Measurements from ENCODE around the gene TMEM63C.
"Not testable (repeated sequence)": the region's sequence is repeated elsewhere in the genome, so short reads cannot be mapped to it uniquely, and the experiment has no call there.

The TMEM63C gene

GRCh38 chr14:77155083-77155482, 26.5 kb upstream of the TMEM63C start:
- TF ChIP-seq, protein P1, sequence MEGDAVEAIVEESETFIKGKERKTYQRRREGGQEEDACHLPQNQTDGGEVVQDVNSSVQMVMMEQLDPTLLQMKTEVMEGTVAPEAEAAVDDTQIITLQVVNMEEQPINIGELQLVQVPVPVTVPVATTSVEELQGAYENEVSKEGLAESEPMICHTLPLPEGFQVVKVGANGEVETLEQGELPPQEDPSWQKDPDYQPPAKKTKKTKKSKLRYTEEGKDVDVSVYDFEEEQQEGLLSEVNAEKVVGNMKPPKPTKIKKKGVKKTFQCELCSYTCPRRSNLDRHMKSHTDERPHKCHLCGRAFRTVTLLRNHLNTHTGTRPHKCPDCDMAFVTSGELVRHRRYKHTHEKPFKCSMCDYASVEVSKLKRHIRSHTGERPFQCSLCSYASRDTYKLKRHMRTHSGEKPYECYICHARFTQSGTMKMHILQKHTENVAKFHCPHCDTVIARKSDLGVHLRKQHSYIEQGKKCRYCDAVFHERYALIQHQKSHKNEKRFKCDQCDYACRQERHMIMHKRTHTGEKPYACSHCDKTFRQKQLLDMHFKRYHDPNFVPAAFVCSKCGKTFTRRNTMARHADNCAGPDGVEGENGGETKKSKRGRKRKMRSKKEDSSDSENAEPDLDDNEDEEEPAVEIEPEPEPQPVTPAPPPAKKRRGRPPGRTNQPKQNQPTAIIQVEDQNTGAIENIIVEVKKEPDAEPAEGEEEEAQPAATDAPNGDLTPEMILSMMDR (IDR thresholded peaks at IDR 0.05; ENCODE audit: insufficient read depth, low read depth, low read length, missing control alignments) = no peak
- H3K4me3 ChIP-seq (ENCODE audit: low read depth, low read length) = no peak overlapping the region
- DNase-seq (ENCODE audit: low read depth) = no peak

- TF ChIP-seq, protein P1 (IDR thresholded peaks at IDR 0.05; ENCODE audit: insufficient read depth, low read depth, low read length, missing control alignments) = no peak
- DNase-seq (ENCODE audit: low read depth) = no peak
- H3K4me3 ChIP-seq (ENCODE audit: low read depth, low read length) = no peak overlapping the region
Observed at GRCh38 chr14:77157740-77158139, 23.9 kb upstream of the TMEM63C start.

DNA sequence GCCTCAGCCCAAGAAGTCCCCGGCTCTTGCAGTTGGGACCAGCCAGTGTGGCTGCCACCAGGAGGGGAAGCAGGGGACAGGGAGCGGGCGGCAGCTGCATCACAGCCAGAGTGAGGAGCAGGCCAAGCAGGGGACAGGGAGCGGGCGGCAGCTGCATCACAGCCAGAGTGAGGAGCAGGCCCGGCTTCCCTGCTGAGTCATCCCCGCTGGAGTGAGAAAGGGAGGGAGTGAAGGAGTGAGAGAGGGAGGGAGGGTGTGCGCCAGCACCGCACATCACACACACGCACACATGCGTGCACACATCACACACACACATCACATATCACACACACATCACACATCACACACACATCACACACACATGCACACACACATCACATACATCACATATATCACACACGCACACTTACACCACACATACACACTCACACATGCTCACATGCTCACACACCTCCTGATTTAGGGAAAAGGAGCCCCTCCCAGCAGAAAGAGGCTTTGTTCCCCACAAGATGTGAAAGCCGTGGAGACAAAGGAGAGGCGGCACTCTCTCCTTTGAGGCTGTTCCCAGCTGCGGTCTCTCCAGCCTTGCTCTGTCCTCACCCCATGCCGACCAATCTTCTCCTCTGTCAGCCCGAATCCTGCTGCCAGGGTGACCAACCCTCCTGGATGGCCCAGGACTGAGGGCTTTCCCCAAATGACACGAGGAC, 23.3 kb upstream of the TMEM63C start:
- TF ChIP-seq, protein P1 (IDR thresholded peaks at IDR 0.05; ENCODE audit: insufficient read depth, low read depth, low read length, missing control alignments) = no peak
- no peak overlapping the region for H3K4me3 ChIP-seq (ENCODE audit: low read depth, low read length)
- DNase-seq (ENCODE audit: low read depth) = no peak

GRCh38 chr14:77158882-77159255, 22.7 kb upstream of the TMEM63C start:
- no peak for DNase-seq (ENCODE audit: low read depth)
- no peak overlapping the region for H3K4me3 ChIP-seq (ENCODE audit: low read depth, low read length)
- TF ChIP-seq, protein P1 (IDR thresholded peaks at IDR 0.05; ENCODE audit: insufficient read depth, low read depth, low read length, missing control alignments) = no peak

- no peak for DNase-seq (ENCODE audit: low read depth)
- TF ChIP-seq, protein P1 (IDR thresholded peaks at IDR 0.05; ENCODE audit: insufficient read depth, low read depth, low read length, missing control alignments) = no peak
- no peak overlapping the region for H3K4me3 ChIP-seq (ENCODE audit: low read depth, low read length)
Observed at GRCh38 chr14:77161011-77161410, 20.6 kb upstream of the TMEM63C start.

- no peak for DNase-seq (ENCODE audit: low read depth)
- TF ChIP-seq, protein P1 (IDR thresholded peaks at IDR 0.05; ENCODE audit: insufficient read depth, low read depth, low read length, missing control alignments) = no peak
- no peak overlapping the region for H3K4me3 ChIP-seq (ENCODE audit: low read depth, low read length)
Observed at GRCh38 chr14:77170045-77170444, 11.6 kb upstream of the TMEM63C start.

DNA sequence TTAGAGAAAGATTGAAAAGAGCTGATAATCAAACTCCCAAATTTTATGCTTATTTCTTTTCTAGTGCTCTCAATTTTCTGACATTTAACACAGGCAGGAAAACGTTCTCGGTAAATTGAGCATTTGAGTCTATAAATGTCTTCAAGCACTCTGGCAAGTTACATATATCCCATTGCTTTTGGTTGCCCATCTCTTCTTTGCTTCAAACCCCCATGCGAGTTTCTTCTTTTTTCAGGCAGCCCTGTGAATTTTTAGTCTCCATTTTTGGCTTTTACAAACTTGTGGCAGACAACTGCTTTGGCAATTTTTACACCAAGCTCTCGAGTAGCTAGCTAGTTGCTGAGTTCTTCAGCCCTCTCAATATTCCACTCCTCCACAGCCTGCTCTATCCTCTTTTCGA, 8.7 kb upstream of the TMEM63C start:
- TF ChIP-seq, protein P1 (IDR thresholded peaks at IDR 0.05; ENCODE audit: insufficient read depth, low read depth, low read length, missing control alignments) = no peak
- no peak overlapping the region for H3K4me3 ChIP-seq (ENCODE audit: low read depth, low read length)
- DNase-seq (ENCODE audit: low read depth) = no peak

- DNase-seq (ENCODE audit: low read depth); H3K4me3 ChIP-seq (ENCODE audit: low read depth, low read length): not testable (repeated sequence)
Observed at GRCh38 chr14:77173911-77174617, 7.5 kb upstream of the TMEM63C start.

Data from GM12865 (cell line).